Mucosa of descending colon (tissue), 3 donors: ENCODE data around the gene FAM193A. TPM values are rescaled to one million over a fixed set of nuclear protein-coding genes. Genes with fewer than 3 reads are reported as not detected.
"Not testable (repeated sequence)": the region's sequence is repeated elsewhere in the genome, so short reads cannot be mapped to it uniquely, and the experiment has no call there.

ENCODE experiments used
- ATAC-seq: fragments of 200-7000 bp; cut with Tn5 transposase; one replicate; pipeline ENCODE4 v1.9.1; 2020; ENCODE audit warnings: mild to moderate bottlenecking, moderate library complexity
- DNase-seq, 3 donors: peaks; one replicate each; pipeline ENCODE4 v3.0.0-alpha.2; 2020
- H3K36me3 ChIP-seq: fragments of 200-600 bp; one replicate; pipeline ENCODE4 v1.8.0; 2021; ENCODE audit warnings: low read depth, mild to moderate bottlenecking
- H3K4me1 ChIP-seq: fragments of 200-600 bp; one replicate; pipeline ENCODE4 v1.8.0; 2021; ENCODE audit warnings: low read depth, mild to moderate bottlenecking
- H3K4me3 ChIP-seq: fragments of 200-600 bp; one replicate; pipeline ENCODE4 v1.8.0; 2021; ENCODE audit warnings: mild to moderate bottlenecking
- H3K9me3 ChIP-seq: fragments of 200-600 bp; one replicate; pipeline ENCODE4 v1.8.0; 2021; ENCODE audit warnings: mild to moderate bottlenecking
- intact Hi-C, 2 donors: fragments of 100-400 bp; cut with DNase I in 1 of 2; cut with micrococcal nuclease in 1 of 2; formaldehyde crosslinking; loops; one replicate each; pipeline versions ENCODE4 v1.11.0 to v1.11.1; 2022; cut with DNase I, micrococcal nuclease
- total RNA-seq, 3 donors: library from RNA; stranded (reverse); fragmentation: NEBNext Ultra II Directional in 2 of 3; extraction: Animal tissue kit (Norgen Biotek cat#: 25700) in 2 of 3; gene quantifications; one replicate each; pipeline versions ENCODE4 v1.2.1 to v1.2.4, GENCODE V29; 2021 to 2023
- TF ChIP-seq, protein P1 (sequence below): fragments of 200-600 bp; IDR thresholded peaks from one replicate; pipeline ENCODE4 v1.8.0; 2022; ENCODE audit warnings: antibody characterized with exemption, mild to moderate bottlenecking
- donor health status: DM: no; HTN: no; CAD: no; lungs with moderate emphysema.
- donor health status: DM: no; HTN: no; CAD: no.
- donor health status: DM: no; HTN: yes; CAD: no.

Gene FAM193A
- total RNA-seq, 3 donors from 2014 or later: 26.7 to 35.2 (median 28.6) TPM

GRCh38 chr4:2761035-2761923 lies 224.8 kb downstream of the FAM193A start:
- H3K4me1 ChIP-seq: peaks cover 30% of the 10 kb centered on the region

DNA sequence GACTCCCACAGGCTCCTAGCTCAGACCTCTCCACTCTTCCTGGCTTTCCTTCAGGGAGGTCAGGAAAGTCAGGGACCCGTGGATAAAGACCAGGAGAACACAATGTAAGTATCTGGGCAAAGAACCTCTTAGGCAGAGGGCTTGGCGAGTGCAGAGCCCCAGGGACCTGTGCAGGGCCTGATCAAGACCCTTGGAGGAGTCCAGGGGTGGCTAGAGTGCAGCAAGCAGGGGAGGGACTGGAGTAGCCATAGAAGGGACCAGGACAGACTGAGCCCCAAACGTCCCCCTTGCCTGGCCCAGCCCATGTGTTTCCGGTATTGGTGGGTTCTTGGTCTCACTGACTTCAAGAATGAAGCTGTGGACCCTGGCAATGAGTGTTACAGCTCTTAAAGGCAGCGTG lies 225.6 kb downstream of the FAM193A start:
- TF ChIP-seq, protein P1, sequence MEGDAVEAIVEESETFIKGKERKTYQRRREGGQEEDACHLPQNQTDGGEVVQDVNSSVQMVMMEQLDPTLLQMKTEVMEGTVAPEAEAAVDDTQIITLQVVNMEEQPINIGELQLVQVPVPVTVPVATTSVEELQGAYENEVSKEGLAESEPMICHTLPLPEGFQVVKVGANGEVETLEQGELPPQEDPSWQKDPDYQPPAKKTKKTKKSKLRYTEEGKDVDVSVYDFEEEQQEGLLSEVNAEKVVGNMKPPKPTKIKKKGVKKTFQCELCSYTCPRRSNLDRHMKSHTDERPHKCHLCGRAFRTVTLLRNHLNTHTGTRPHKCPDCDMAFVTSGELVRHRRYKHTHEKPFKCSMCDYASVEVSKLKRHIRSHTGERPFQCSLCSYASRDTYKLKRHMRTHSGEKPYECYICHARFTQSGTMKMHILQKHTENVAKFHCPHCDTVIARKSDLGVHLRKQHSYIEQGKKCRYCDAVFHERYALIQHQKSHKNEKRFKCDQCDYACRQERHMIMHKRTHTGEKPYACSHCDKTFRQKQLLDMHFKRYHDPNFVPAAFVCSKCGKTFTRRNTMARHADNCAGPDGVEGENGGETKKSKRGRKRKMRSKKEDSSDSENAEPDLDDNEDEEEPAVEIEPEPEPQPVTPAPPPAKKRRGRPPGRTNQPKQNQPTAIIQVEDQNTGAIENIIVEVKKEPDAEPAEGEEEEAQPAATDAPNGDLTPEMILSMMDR: no peak
- DNase-seq (no peak), ATAC-seq (peak; percentile 3)
- no peaks in the 10 kb centered on the region for H3K9me3 ChIP-seq
- no peaks in the 10 kb centered on the region for H3K36me3 ChIP-seq
- H3K4me3 ChIP-seq: no peak overlapping the region
- intact Hi-C loops: loop anchor here (10.0 kb wide), 3 partner anchors 53 to 183 kb away; no protein-coding TSS in a partner anchor
- peaks cover 30% of the 10 kb centered on the region for H3K4me1 ChIP-seq

More at GRCh38 chr4:2761035-2761923, 224.8 kb downstream of the FAM193A start:
- Histone ChIP-seq H3K4me3 (no peak overlapping the region), H3K9me3 (no peaks in the 10 kb centered on the region), H3K36me3 (no peaks in the 10 kb centered on the region)
- intact Hi-C loops: loop anchor here (10.0 kb wide), 3 partner anchors 54 to 184 kb away; no protein-coding TSS in a partner anchor
- peak; percentile 85 for ATAC-seq
- DNase-seq: peak; percentile 87 to 92 (median 88)
- TF ChIP-seq, protein P1: no peak

- not testable (repeated sequence) for ATAC-seq, H3K36me3 ChIP-seq, DNase-seq, H3K9me3 ChIP-seq, H3K4me3 ChIP-seq
- peaks cover 30% of the 10 kb centered on the region for H3K4me1 ChIP-seq
- intact Hi-C loops: loop anchor here (10.0 kb wide), 3 partner anchors 52 to 182 kb away; no protein-coding TSS in a partner anchor
These were observed 226.3 kb downstream of the FAM193A start for GRCh38 chr4:2762486-2763370.

- Histone ChIP-seq H3K4me1 (peaks cover 30% of the 10 kb centered on the region), H3K9me3 (no peaks in the 10 kb centered on the region), H3K36me3 (no peaks in the 10 kb centered on the region), H3K4me3 (no peak overlapping the region)
- ATAC-seq: no peak
- intact Hi-C loops: loop anchor here (10.0 kb wide), 3 partner anchors 51 to 181 kb away; no protein-coding TSS in a partner anchor
- DNase-seq: no peak
- TF ChIP-seq, protein P1: no peak
These were observed 227.1 kb downstream of the FAM193A start for GRCh38 chr4:2763511-2763967.

GRCh38 chr4:2765832-2766526 lies 229.5 kb downstream of the FAM193A start:
- Histone ChIP-seq H3K36me3 (no peaks in the 10 kb centered on the region), H3K4me3 (no peak overlapping the region), H3K4me1 (peaks cover 17% of the 10 kb centered on the region), H3K9me3 (no peaks in the 10 kb centered on the region)
- intact Hi-C loops: loop anchor here (10.0 kb wide), 3 partner anchors 49 to 179 kb away; no protein-coding TSS in a partner anchor
- DNase-seq: no peak
- ATAC-seq: no peak
- TF ChIP-seq, protein P1: no peak
